Cerebellar nuclear complex (tissue), 1 donor: ENCODE results near the gene SAMMSON.

Experiments used
- DNase-seq, 2 experiments: peaks; one replicate each; lab custom pipeline; 2025; lab: John Stamatoyannopoulos, UW

SAMMSON gene

GRCh38 chr3:70011582-70011981 lies 12.0 kb downstream of the SAMMSON start:
- DNase-seq, result no peak

- DNase-seq, result no peak
These were observed 21.6 kb downstream of the SAMMSON start for GRCh38 chr3:70020906-70021660.

GRCh38 chr3:70028361-70028760 lies 28.8 kb downstream of the SAMMSON start:
- DNase-seq, result no peak

- DNase-seq, result no peak
These were observed 39.2 kb downstream of the SAMMSON start for GRCh38 chr3:70038693-70039092.

- no peak for DNase-seq
These were observed 40.9 kb downstream of the SAMMSON start for GRCh38 chr3:70040386-70040785.

GRCh38 chr3:70042641-70043040 lies 43.1 kb downstream of the SAMMSON start:
- DNase-seq, result no peak

- no peak for DNase-seq
These were observed 50.2 kb downstream of the SAMMSON start for GRCh38 chr3:70049761-70050160.

GRCh38 chr3:70053293-70053692 lies 53.8 kb downstream of the SAMMSON start:
- no peak for DNase-seq

GRCh38 chr3:70056081-70056480 lies 56.5 kb downstream of the SAMMSON start:
- DNase-seq, result no peak

- no peak for DNase-seq
These were observed 57.9 kb downstream of the SAMMSON start for GRCh38 chr3:70057426-70057825.

- no peak for DNase-seq
These were observed 61.6 kb downstream of the SAMMSON start for GRCh38 chr3:70061096-70061495.

- DNase-seq, result no peak
These were observed 64.8 kb downstream of the SAMMSON start for GRCh38 chr3:70064194-70064779.

- no peak for DNase-seq
These were observed 66.2 kb downstream of the SAMMSON start for GRCh38 chr3:70065696-70066253.

GRCh38 chr3:70067860-70068521 lies 68.5 kb downstream of the SAMMSON start:
- no peak for DNase-seq

- no peak for DNase-seq
These were observed 70.0 kb downstream of the SAMMSON start for GRCh38 chr3:70069557-70069956.

GRCh38 chr3:70071138-70071537 lies 71.6 kb downstream of the SAMMSON start:
- DNase-seq, result no peak

GRCh38 chr3:70072180-70072579 lies 72.6 kb downstream of the SAMMSON start:
- DNase-seq, result no peak

GRCh38 chr3:70072754-70073153 lies 73.2 kb downstream of the SAMMSON start:
- no peak for DNase-seq

GRCh38 chr3:70075101-70075500 lies 75.6 kb downstream of the SAMMSON start:
- no peak for DNase-seq

- DNase-seq, result no peak
These were observed 76.9 kb downstream of the SAMMSON start for GRCh38 chr3:70076396-70076795.

GRCh38 chr3:70078778-70079177 lies 79.2 kb downstream of the SAMMSON start:
- no peak for DNase-seq

- no peak for DNase-seq
These were observed 86.1 kb downstream of the SAMMSON start for GRCh38 chr3:70085613-70086012.

- DNase-seq, result no peak
These were observed 86.8 kb downstream of the SAMMSON start for GRCh38 chr3:70086336-70086735.
